ENCODE results near the gene RPL15. TPM values are rescaled to one million over a fixed set of nuclear protein-coding genes. Genes with fewer than 3 reads are reported as not detected.
"Not testable (repeated sequence)": the region's sequence is repeated elsewhere in the genome, so short reads cannot be mapped to it uniquely, and the experiment has no call there.

RPL15 gene
- polyA plus RNA-seq (2013, experiment 1 of 2; ENCODE audit: insufficient read length): 2,367 TPM
- 2,471 TPM for polyA plus RNA-seq (2013, experiment 2 of 2; ENCODE audit: insufficient read length)

DNA sequence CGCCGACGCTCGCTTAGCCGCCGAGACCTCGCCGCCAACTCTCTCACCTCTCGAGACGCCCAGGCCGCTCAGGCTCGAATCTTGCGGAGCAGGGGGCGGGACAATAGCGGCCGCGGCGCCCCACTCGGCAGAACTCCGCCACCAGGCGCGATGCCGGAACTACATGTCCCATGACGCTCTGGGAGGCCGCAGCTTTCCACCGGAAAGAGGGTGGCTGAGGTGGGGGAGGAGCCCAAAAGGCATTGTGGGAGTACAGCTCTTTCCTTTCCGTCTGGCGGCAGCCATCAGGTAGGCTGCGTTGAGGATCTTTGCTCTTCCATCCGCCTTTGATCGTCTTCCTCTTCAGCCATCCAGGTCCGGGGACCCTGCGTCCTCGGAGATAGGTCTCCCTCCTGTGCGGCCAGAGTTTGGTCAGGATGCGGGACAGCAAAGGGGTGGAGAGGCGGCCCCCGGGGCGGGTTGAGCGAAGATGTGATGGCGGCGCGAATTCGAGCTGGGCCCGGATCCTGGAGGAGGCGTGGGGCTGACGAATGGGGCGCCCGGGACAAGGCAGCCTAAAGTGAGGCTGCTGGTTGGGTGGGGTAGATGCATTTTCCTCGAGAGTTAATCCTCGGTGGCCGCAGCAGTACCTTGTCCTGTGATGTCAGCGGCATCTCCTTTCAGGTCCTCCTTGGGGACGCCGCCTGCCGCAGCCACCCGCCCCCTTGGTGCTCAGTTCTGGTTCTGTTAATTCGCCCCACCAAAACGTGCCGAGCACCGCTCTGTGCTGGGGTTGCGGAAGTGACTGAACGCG is at the start of gene RPL15, which contains the start of gene NKIRAS1:
RPL15 (plus strand) TSS at position 247 of the 793 bp plus-strand sequence. CDS start 728 bp downstream, outside the sequence.
NKIRAS1 (minus strand) TSS at position 105 of the 793 bp plus-strand sequence. CDS start 6,086 bp downstream, outside the sequence.
- peak; percentile 97 for DNase-seq

DNA sequence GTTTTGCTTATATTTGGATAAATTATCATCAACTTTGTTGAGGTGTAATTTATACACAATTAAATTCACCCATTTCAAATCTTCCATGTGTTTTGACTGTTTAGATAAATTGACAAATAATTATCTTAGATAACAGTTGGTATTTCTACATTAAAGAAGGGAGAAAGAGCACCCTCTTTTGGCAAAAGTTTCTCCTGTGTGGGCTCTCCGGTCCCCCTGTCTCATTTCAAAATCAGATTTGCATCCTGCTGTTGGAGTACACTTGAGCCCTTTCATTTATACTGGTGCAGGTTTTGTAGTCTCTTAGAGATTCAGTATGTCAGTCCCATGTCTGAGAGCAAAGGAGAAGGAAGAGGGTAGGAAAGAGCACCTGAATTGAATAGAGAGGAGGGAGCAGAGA is 49.5 kb upstream of the RPL15 start:
- DNase-seq: no peak

- DNase-seq: peak; percentile 23
Observed at GRCh38 chr3:23867838-23868237, 49.1 kb upstream of the RPL15 start.

GRCh38 chr3:23869977-23870662 is 46.8 kb upstream of the RPL15 start:
- no peak for DNase-seq

DNA sequence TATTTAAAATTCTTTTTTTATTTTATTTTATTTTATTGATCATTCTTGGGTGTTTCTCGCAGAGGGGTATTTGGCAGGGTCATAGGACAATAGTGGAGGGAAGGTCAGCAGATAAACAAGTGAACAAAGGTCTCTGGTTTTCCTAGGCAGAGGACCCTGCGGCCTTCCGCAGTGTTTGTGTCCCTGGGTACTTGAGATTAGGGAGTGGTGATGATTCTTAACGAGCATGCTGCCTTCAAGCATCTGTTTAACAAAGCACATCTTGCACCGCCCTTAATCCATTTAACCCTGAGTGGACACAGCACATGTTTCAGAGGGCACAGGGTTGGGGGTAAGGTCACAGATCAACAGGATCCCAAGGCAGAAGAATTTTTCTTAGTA is 46.3 kb upstream of the RPL15 start:
- not testable (repeated sequence) for DNase-seq

DNA sequence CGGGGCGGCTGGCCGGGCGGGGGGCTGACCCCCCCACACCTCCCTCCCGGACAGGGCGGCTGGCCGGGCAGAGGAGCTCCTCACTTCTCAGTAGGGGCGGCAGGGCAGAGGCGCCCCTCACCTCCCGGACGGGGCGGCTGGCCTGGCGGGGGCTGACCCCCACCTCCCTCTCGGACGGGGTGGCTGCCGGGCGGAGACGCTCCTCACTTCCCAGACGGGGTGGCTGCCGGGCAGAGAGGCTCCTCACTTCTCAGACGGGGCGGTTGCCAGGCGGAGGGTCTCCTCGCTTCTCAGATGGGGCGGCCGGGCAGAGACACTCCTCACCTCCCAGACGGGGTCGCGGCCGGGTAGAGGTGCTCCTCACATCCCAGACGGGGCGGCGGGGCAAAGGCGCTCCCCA is 45.6 kb upstream of the RPL15 start:
- DNase-seq: not testable (repeated sequence)

GRCh38 chr3:23872330-23872729 is 44.6 kb upstream of the RPL15 start:
- no peak for DNase-seq

DNA sequence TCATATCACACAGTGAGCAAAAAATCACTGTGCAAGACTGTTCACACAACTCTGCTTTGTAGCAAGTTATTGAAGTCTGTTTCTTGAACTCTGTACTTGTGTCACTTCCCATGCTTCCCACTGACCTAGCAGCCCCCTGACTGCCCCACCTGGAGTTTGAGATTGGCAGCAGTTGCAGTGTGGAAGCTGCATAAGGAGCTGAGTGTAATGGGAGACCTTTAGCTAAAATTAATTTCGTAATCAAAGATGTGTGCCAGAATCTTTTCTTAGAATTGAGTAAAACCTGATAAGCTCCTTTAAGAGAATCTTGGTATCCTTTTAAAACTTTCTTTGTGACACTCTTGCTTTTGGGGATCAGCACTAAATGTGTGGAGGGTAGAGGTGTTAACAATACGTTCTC is 43.0 kb upstream of the RPL15 start:
- peak; percentile 34 for DNase-seq

DNA sequence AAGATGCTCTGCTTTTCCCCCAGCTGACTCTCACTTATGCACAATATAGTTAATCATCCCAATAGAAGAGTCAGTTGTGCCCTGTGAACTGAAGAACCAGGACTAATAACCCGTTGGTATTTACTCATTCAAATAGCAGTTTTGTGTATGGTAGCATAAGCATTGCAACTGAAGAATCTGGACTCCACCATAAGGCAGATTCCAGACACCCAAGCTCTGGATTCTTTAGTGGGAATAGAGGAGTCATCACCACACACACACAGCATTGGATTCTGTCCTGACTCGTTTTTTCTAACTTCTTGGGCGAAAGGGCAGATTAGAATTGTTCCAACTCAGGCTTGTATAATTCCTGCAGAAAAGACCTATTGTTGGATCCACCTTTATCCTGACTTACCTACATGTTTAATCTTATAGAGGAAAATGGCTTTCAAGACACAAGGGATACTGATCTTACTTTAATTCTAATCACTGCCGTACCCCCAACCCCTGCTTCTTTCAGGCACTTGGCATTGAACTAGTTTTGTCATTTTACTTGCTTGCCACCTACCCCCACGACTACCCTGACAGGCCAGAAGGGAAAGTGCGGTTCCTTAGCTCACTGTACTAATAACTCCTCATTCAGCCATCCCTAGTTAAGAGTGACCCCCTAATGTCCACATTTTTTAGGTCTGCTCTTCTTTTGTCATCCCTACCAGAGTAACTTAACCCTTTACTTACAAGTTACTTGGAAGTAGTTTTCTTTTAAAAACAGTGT is 42.4 kb upstream of the RPL15 start:
- DNase-seq: peak; percentile 90

GRCh38 chr3:23875113-23875725 is 41.7 kb upstream of the RPL15 start:
- peak; percentile 77 for DNase-seq

GRCh38 chr3:23876923-23877322 is 40.0 kb upstream of the RPL15 start:
- DNase-seq: peak; percentile 14

DNA sequence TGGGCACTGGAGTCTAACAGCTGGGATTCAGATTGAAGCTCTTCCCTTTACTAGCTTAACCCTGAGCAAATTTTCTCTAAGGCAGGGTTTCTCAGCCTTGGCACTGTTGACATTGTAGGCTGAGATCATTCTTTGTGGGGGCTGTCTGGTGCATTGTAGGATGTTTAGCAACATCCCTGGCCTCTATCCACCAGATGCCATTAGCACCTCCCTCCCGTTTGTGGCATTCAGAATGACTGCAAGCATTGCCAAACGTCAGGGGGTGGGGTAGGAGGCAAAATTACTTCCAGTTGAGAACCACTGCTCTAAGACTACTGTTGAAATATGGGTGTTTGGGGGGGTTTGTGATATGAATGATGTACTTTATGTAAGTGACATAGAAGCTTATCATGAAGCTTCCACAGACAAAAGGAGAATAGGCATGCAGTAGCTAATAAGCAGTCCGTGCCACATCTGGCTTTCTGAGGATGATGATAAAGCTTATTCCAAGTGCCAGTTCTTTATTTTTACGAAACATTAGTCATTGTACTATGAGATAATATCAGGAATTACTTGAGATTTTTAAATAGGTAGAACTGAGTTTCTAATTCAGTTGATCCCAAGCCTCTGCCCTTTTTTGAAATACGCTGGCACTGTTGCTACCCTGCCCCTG is 39.5 kb upstream of the RPL15 start:
- peak; percentile 89 for DNase-seq

DNA sequence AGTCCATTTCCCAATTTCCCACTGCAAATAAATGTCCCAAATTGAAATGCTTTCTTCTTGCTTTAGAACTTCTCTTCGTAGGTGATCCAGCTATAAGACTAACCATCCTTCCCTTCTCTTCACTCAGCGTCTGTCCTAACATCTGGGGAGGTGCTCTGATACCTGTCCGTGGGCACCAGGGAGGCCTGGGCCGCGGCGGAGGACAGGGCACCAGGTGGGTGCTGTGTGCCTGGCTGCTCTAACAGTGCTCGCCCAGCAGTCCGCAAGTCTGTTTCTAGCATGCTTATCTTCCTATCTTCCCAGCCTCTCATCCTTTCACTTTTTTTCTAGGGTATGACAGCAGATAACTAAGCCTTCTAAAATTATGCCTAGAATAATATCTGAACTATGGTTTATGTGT is 37.4 kb upstream of the RPL15 start:
- no peak for DNase-seq

DNA sequence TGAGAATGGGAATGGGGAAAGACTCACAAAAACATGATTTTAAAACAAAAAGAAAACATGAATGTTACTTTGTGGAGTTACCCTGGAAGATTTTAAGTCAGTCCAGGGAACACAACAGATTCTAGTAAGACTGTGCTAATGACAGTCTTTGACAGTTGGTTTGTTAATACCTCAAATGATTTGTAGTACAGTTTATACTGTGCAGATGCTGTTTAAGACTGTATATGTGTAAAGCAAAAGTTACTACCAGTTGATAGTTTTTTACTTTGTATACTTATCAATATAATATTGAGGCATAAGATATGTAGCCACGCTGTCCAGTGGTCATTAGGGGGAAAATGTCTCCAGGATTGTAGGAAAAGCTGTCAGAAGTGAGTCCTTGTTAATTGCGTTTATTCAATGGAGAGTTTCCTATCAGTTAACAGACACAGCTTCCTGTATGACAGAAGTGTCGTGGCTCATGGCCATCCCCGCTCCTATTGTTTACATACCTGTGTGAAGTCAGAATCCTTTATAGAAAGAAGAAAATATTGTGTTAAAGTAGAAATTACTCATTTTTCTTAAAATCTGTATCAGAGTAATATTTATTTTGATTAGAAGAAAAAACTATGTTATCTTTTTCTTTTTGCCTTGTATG is 36.1 kb upstream of the RPL15 start:
- DNase-seq: no peak

GRCh38 chr3:23881993-23882392 is 34.9 kb upstream of the RPL15 start:
- DNase-seq: not testable (repeated sequence)

DNA sequence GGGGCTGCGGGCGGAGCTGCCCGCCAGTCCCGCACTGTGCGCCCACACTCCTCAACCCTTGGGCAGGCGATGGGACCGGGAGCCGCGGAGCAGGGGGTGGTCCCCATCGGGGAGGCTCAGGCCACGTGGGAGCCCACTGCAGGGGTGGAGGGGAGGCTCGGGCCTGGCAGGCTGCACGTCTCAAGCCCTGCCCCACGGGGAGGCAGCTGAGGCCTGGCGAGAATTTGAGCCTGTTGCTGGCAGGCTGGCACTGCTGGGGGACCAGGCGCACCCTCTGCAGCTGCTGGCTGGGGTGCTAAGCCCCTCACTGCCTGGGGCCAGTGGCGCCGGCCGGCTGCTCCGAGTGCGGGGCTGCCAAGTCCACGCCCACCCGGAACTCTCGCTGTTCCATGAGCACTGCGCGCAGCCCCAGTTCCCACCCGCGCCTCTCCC is 34.4 kb upstream of the RPL15 start:
- no peak for DNase-seq

DNA sequence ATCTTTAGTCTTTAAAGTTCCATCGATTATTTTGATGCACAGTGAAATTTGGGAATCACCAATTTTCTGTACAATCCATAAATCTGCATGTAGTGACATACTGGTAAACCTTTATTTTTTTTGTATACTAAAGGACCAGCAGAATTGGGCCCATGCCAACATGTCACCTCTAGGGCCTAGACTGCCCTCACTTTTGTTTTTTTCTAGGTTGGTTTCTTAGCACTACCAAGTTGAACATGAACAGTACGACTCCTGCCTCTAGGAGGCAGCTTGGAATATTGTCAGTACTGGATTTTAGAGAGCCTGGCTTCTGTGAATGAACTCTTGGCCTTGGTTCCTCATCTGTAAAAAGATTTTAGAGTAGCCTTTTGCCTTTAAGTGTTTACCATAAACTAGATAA is 32.5 kb upstream of the RPL15 start:
- no peak for DNase-seq

DNA sequence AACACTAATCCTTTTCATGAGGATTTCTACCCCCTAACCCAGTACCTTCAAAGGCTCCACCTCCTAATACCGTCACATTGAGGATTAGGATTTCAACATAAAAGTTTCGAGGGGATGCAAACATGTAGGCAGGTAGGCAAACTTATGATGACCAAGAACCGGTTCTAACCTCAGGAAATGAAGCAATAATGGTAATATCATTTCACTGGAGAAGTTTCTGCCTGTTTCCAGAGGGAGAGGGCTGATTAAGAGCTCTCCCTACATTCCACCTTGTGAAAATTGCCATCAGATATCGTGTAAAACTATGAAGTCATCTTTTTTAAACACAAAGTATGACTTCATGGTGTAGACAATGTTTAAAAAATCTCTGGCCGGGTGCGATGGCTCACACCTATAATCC is 31.7 kb upstream of the RPL15 start:
- DNase-seq: no peak

- DNase-seq: no peak
Observed at GRCh38 chr3:23886311-23886710, 30.6 kb upstream of the RPL15 start.

DNA sequence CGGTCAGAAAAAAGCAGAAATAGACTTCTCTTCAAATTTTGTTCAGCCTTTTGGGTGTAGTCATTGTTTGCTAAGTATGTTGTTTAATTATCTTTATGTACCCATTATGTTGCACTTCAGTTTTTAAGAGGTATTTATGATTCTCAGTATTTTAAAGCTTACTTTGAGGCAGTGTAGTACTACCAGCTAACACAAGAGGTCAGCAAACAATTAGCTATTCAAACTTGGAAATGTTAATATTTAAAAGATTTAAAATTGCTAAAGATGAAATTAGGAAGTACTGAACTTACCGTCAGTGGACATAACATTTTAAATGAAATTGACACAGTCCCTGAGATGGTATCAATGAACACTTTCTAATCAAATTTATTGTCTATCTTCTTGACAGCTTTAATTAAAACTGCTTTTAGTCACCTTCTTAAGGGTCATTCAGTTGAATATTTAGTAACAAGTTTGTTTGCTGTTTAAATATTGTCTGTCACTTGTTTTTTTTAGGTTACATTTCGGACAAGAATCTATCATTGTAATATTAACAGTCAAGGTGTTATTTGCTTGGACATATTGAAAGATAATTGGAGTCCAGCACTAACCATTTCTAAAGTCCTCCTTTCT is 28.2 kb upstream of the RPL15 start:
- DNase-seq: peak; percentile 31

DNA sequence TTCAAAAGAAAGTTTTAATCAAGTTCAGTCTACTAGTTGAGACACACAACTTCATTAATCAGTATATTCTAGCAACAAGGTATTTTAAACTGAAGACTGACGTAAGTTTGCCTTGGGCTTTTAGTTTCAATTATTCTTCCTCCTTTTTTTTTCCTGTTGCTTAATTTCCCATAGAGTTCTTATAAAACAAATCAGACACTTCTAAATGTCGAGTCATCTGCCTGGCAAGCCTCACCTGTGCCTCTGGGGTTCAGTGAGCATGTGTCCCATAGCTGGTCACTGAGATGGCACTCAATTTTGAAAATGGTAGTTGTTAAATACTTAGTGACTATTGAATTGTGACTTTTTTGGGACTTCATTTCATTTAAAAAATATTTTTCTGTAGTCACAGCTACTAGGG is 27.5 kb upstream of the RPL15 start:
- DNase-seq: no peak
